ENCODE measurements around the gene CFAP57.

- TF ChIP-seq POLR2AphosphoS5 (IDR thresholded peaks at IDR 0.05; ENCODE audit: low read depth, low read length), result no peak
- no peak for TF ChIP-seq TAF1 (IDR thresholded peaks at IDR 0.05; ENCODE audit: borderline replicate concordance, low read depth, low read length)
- no peak for TF ChIP-seq POLR2A (IDR thresholded peaks at IDR 0.05; ENCODE audit: low read depth, low read length)
Observed at GRCh38 chr1:43207229-43207853, 35.2 kb downstream of the CFAP57 start.
